ENCODE results near the gene BMPR1B. TPM values are rescaled to one million over a fixed set of nuclear protein-coding genes. Genes with fewer than 3 reads are reported as not detected.
A peak's percentile ranks its signal among the peaks of the same experiment; 100 is the strongest.

The BMPR1B gene
- total and polyA plus RNA-seq, 2 of the 8 experiments (the other 6 are each of a cell fraction or from before 2014, with no cell fraction given), result 0.14 to 1.1 TPM

- H4K91ac ChIP-seq (replicated peaks; ENCODE audit: insufficient read length, low read length), result no peak overlapping the region
- no peaks in the 10 kb centered on the region for H3K4me1 ChIP-seq (replicated peaks in 1 of 4; ENCODE audit: control insufficient read depth in 3 of 4, insufficient read depth in 4 of 4, low read length in 3 of 4)
- no peak overlapping the region for H3K56ac ChIP-seq (replicated peaks; ENCODE audit: insufficient read length, low read depth, low read length)
- no peak overlapping the region for H3K9ac ChIP-seq (replicated peaks in 1 of 4; ENCODE audit: extremely low read depth in 1 of 4, low read depth in 3 of 4, low read length in 3 of 4)
- no peak overlapping the region for H2AFZ ChIP-seq (ENCODE audit: low read length)
- ChIA-PET POLR2A (ENCODE audit: partially characterized antibody) (no interaction called here), CTCF (ENCODE audit: partially characterized antibody) (interaction anchor here (1.0 to 2.3 kb wide), 7 partner anchors 8 to 326 kb away, joined by 3 to 16 read pairs (median 4); no protein-coding TSS in a partner anchor)
- peak; percentile 7 for FAIRE-seq
- no peak overlapping the region for H2AK5ac ChIP-seq (ENCODE audit: low read depth, low read length)
- WGBS, 2 experiments (ENCODE audit: extremely low coverage in 1 of 2, insufficient coverage in 1 of 2, insufficient read length in 1 of 2, insufficient replicate concordance in 2 of 2, low coverage in 1 of 2, low lambda C conversion rate in 2 of 2, missing lambda C conversion rate in 1 of 2), result 90% methylated on average over 4 of the region's 4 CpGs; no CpG with 5 or more reads in 1 of the 2 experiments
- no peak overlapping the region for H3K18ac ChIP-seq (ENCODE audit: extremely low read depth, low read length)
- H3K23ac ChIP-seq (ENCODE audit: insufficient read length), result no peak overlapping the region
- H3K36me3 ChIP-seq (ENCODE audit: control insufficient read depth in 2 of 4, insufficient read depth in 4 of 4, low read length in 3 of 4), result no peaks in the 10 kb centered on the region
- DNase-seq (ENCODE audit: low read depth in 1 of 2, low spot score in 2 of 2), result no peak
- no peak overlapping the region for H3K14ac ChIP-seq (ENCODE audit: insufficient read length)
- H3K4me2 ChIP-seq (ENCODE audit: insufficient read depth in 1 of 2, low read depth in 2 of 2, low read length in 2 of 2), result no peak overlapping the region
- H4K8ac ChIP-seq (ENCODE audit: extremely low read depth, insufficient read depth, low read length), result no peak overlapping the region
- no peaks in the 10 kb centered on the region for H3K79me1 ChIP-seq (ENCODE audit: low read depth, low read length)
- H3K27ac ChIP-seq (ENCODE audit: low read depth, low read length), result no peak overlapping the region
- TF ChIP-seq CTCF (IDR thresholded peaks at IDR 0.05; ENCODE audit: control extremely low read depth in 1 of 3, insufficient read depth in 1 of 3, low read depth in 1 of 3, low read length in 3 of 3), result peak in 1 of 3 experiments; percentile 24; a peak in 1 of 4 replicates
- no peak for TF ChIP-seq POLR2AphosphoS5 (IDR thresholded peaks at IDR 0.05; ENCODE audit: low read depth, low read length)
- 0 out of 4 replicates have a peak, but pooled peaks of 1 of the 2 experiments have one; percentile 2 for TF ChIP-seq RAD21 (IDR thresholded peaks at IDR 0.05 in 1 of 2, conservative IDR thresholded peaks at IDR 0.05 in 1 of 2; ENCODE audit: low read depth in 2 of 2, low read length in 2 of 2)
- H4K20me1 ChIP-seq (replicated peaks in 1 of 2; ENCODE audit: control insufficient read depth in 1 of 2, insufficient read depth in 2 of 2, low read length in 2 of 2), result no peaks in the 10 kb centered on the region
- no peak overlapping the region for H4K5ac ChIP-seq (ENCODE audit: insufficient read length, low read depth, low read length)
- H2BK120ac ChIP-seq (replicated peaks; ENCODE audit: low read depth, low read length), result no peak overlapping the region
- H3K23me2 ChIP-seq (ENCODE audit: low read depth, low read length), result no peaks in the 10 kb centered on the region
- no peak overlapping the region for H2BK20ac ChIP-seq (ENCODE audit: low read length)
- no peaks in the 10 kb centered on the region for H3K79me2 ChIP-seq (ENCODE audit: control insufficient read depth in 1 of 2, insufficient read depth in 2 of 2, low read length in 2 of 2)
- H2BK15ac ChIP-seq (ENCODE audit: low read length), result no peak overlapping the region
- H3K4me3 ChIP-seq (ENCODE audit: extremely low read depth in 1 of 4, insufficient read depth in 2 of 4, low read depth in 3 of 4, low read length in 4 of 4), result no peak overlapping the region
- peak overlapping the region; percentile 68; the same call in 1 of the 2 replicates for H2BK12ac ChIP-seq (ENCODE audit: low read depth, low read length)
- H3K27me3 ChIP-seq (replicated peaks in 1 of 4; ENCODE audit: control insufficient read depth in 3 of 4, extremely low read depth in 1 of 4, insufficient read depth in 3 of 4, low read length in 3 of 4), result no peaks in the 10 kb centered on the region
- no peak overlapping the region for H2BK5ac ChIP-seq (ENCODE audit: low read depth, low read length)
- H3K9me3 ChIP-seq (ENCODE audit: insufficient read depth in 2 of 2, low read depth in 1 of 2, low read length in 1 of 2), result no peaks in the 10 kb centered on the region; a peak in 1 of 4 replicates
- H3K4ac ChIP-seq (replicated peaks; ENCODE audit: insufficient read length, low read depth, low read length), result no peak overlapping the region
Measured at GRCh38 chr4:94947681-94948108, 189.9 kb downstream of the BMPR1B start.

Measured in H1 (cell line).